GM10248 (cell line): ENCODE measurements around the gene ANKRD12.
A peak's percentile ranks its signal among the peaks of the same experiment; 100 is the strongest.

Source experiments
- CTCF ChIA-PET: fragments of 300-600 bp; sonication (Branson Sonifier 250); formaldehyde crosslinking; extraction: SDS; loops from one replicate; lab custom pipeline; 2021; ENCODE audit warnings: antibody characterized with exemption; lab: Yijun Ruan, JAX
- POLR2A ChIA-PET: fragments of 350-650 bp; sonication (Branson Sonifier 250); formaldehyde crosslinking; extraction: SDS; loops from one replicate; lab custom pipeline; 2020; ENCODE audit warnings: antibody characterized with exemption; lab: Yijun Ruan, JAX
- DNase-seq: peaks from one replicate; pipeline ENCODE4 v3.0.0; 2012; ENCODE audit errors: extremely low spot score
- CTCF ChIP-seq: IDR thresholded peaks from 2 replicates; pipeline ENCODE4 v1.5.1; 2012; ENCODE audit warnings: mild to moderate bottlenecking, low read depth; ENCODE audit errors: extremely low read depth, missing control alignments, control extremely low read depth

The ANKRD12 gene

GRCh38 chr18:9100796-9101195 lies 35.8 kb upstream of the ANKRD12 start:
- CTCF ChIA-PET: interaction anchor here (1.4 to 2.4 kb wide), 2 partner anchors 16 to 27 kb away, joined by 3 to 12 read pairs; no protein-coding TSS in a partner anchor
- no peak for DNase-seq
- no peak for TF ChIP-seq CTCF
- POLR2A ChIA-PET: no interaction called here

- POLR2A ChIA-PET: interaction anchor here (0.6 kb wide), 1 partner anchor 724 kb away, joined by 3 read pairs; no protein-coding TSS in a partner anchor
- TF ChIP-seq CTCF: no peak
- peak; percentile 50 for DNase-seq
- CTCF ChIA-PET: interaction anchor here (1.2 to 1.4 kb wide), 2 partner anchors 15 to 493 kb away, joined by 3 read pairs; partner anchors contain the start of gene RAB12
Observed at GRCh38 chr18:9101730-9102507, 34.7 kb upstream of the ANKRD12 start.

GRCh38 chr18:9102508-9103375 lies 33.8 kb upstream of the ANKRD12 start, which contains the start of gene NDUFV2:
Gene NDUFV2 (plus strand): TSS chr18:9102699. CDS start chr18:9102744, 45 bp downstream.
- POLR2A ChIA-PET: interaction anchor here (0.6 kb wide), 1 partner anchor 516 kb away, joined by 3 read pairs; no protein-coding TSS in a partner anchor
- CTCF ChIA-PET: interaction anchor here (0.9 to 1.5 kb wide), 3 partner anchors 10 to 494 kb away, joined by 3 to 4 read pairs (median 3); partner anchors contain the start of gene RAB12
- no peak for TF ChIP-seq CTCF
- DNase-seq: peak; percentile 99

- no peak for DNase-seq
- peak; percentile 36 for TF ChIP-seq CTCF
- CTCF ChIA-PET: interaction anchor here (0.7 to 1.5 kb wide), 3 partner anchors 10 to 30 kb away, joined by 3 to 4 read pairs (median 3); no protein-coding TSS in a partner anchor
- POLR2A ChIA-PET: no interaction called here
Observed at GRCh38 chr18:9103376-9103873, 33.2 kb upstream of the ANKRD12 start.

- ChIA-PET CTCF (interaction anchor here (0.9 to 1.5 kb wide), 5 partner anchors 9 to 31 kb away, joined by 3 to 4 read pairs (median 3); no protein-coding TSS in a partner anchor), POLR2A (interaction anchor here (0.6 to 1.1 kb wide), 2 partner anchors 33 to 661 kb away, joined by 3 to 9 read pairs; partner anchors contain the start of gene ANKRD12)
- no peak for TF ChIP-seq CTCF
- DNase-seq: no peak
Observed at GRCh38 chr18:9104244-9104901, 32.2 kb upstream of the ANKRD12 start.

- TF ChIP-seq CTCF: no peak
- ChIA-PET CTCF (interaction anchor here (1.0 to 1.3 kb wide), 2 partner anchors 20 to 26 kb away, joined by 3 read pairs; no protein-coding TSS in a partner anchor), POLR2A (no interaction called here)
- no peak for DNase-seq
Observed at GRCh38 chr18:9105420-9105819, 31.2 kb upstream of the ANKRD12 start.
